GM19324 (cell line): ENCODE data around the gene WNT9B.

ENCODE experiments used
- ATAC-seq: cut with Tn5 transposase; IDR thresholded peaks from one replicate; pipeline ENCODE4 v1.9.1; 2021; ENCODE audit warnings: mild to moderate bottlenecking, moderate library complexity; ENCODE audit not compliant: unreplicated experiment, low FRiP score

The WNT9B gene

DNA sequence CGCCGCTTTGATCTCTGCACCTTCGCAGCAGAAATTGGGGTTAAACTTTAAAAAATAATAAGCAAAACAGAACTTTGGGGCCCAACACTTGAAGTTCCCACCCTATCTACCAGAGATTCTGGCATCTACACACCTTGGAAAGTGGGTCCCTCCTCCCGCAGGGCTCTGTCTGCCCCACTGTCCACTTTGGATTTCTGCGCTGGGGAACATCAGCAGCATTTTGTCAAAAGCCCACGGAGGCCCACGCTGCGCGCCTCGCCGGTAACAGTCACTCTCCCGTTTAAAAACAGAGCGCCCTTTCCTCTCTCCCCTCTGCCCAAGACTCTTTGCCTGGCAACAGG lies 725 bp upstream of the WNT9B start:
- ATAC-seq, result no peak

- no peak for ATAC-seq
Observed at GRCh38 chr17:46853896-46854444, 2.6 kb downstream of the WNT9B start.

- ATAC-seq, result no peak
Observed at GRCh38 chr17:46854515-46854914, 3.1 kb downstream of the WNT9B start.

DNA sequence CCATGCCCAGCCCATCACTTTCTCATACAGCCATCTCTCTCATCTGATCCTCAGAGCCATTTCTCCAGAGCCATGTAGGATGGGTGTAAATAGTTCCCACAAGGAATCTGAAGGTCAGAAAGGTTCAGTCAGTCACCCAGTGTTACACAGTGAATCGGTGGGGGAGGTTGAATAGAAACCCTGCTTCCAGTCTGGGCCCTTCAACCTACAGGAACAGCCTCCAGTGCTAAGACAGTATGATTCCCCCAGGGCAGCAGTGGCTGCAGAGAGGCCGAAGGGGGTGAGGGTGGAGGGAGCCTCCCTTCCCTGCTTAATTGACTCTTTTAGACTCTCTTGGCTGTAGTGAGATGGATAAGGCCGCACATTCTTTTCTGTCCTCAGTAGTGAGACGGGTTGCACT lies 3.6 kb downstream of the WNT9B start:
- no peak for ATAC-seq

DNA sequence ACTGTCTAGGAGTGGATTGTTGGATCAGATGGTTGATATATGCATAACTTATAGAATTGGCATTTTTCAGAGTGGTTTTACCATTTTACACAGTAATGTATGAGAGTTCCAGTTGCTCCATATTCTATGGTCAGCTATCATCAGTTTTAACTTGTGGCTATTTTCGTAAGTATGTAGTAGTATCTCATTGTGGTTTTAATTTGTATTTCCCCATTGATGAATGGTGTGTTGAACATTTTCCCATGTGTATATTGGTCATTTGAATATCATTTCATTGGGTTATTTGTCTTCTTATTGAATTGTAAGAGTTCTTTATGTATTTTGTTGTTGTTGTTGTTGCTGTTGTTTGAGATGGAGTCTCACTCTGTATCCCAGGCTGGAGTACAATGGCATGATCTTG lies 6.2 kb downstream of the WNT9B start:
- ATAC-seq, result no peak

- ATAC-seq, result no peak
Observed at GRCh38 chr17:46859996-46860395, 8.6 kb downstream of the WNT9B start.

GRCh38 chr17:46862949-46863348 lies 11.6 kb downstream of the WNT9B start:
- ATAC-seq, result no peak

GRCh38 chr17:46863383-46864121 lies 12.2 kb downstream of the WNT9B start:
- no peak for ATAC-seq

DNA sequence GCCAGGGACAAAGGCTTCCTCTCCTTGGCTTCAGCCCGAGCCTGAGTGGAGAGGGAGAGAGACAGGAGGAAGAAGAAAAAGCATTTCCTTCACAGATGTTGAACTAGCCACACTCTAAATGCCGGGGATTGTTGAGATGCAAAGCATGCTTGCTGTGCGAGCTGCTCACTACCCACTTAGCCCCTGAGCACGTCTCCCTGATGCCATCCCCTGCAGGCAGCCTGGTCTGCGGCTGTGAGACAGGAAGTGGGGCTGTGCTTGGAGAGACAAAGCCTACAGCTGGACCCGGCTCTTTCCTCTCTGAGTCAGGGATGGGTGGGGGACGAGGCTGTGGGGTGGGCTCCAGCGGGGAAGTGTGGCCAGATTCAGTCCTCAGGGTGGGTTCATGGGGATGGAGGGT lies 13.7 kb downstream of the WNT9B start:
- no peak for ATAC-seq

- ATAC-seq, result no peak
Observed at GRCh38 chr17:46866325-46866724, 14.9 kb downstream of the WNT9B start.

GRCh38 chr17:46866747-46867146 lies 15.4 kb downstream of the WNT9B start:
- no peak for ATAC-seq

- ATAC-seq, result no peak
Observed at GRCh38 chr17:46868689-46869187, 17.4 kb downstream of the WNT9B start.

- ATAC-seq, result no peak
Observed at GRCh38 chr17:46869296-46869695, 17.9 kb downstream of the WNT9B start.

DNA sequence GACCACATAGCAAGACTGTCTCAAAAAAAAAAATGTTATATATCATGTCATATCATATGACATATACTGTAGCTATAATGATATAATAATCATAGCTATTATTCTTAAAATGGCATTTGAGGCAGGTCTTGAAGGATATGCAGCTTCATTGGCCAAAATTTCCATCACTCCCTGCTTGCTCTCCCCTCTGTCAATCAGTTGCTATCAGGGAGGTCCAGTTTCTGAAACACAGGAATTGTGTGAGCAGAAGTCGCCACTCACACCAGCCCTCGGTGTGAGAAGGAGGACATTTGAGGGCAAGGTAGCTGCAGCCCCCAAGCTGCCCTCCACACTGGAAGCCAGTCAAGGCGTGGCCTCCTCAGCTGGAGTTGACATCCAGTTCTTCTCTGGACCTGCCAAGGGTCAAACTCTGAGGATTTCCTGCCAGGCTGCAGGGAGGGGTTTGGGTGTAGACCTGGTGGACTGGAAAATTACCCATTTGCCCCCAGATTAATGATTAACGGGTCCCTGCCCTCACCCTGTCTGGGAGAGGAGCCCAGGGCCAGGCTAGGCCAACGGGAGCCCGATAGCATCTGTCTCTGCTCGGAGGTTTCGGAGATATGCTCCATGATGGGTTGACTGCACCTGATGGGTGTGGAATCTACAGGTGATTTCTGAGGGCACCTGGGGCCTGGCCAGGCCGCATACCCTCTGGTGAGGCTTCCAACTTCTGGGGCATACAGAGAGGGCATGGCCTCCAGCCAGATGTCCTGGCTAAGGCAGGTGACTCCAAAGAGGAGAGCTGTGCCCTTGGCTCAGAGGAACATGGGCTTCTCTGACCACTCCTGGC lies 18.8 kb downstream of the WNT9B start:
- ATAC-seq, result no peak

GRCh38 chr17:46872421-46872820 lies 21.0 kb downstream of the WNT9B start:
- ATAC-seq, result no peak

DNA sequence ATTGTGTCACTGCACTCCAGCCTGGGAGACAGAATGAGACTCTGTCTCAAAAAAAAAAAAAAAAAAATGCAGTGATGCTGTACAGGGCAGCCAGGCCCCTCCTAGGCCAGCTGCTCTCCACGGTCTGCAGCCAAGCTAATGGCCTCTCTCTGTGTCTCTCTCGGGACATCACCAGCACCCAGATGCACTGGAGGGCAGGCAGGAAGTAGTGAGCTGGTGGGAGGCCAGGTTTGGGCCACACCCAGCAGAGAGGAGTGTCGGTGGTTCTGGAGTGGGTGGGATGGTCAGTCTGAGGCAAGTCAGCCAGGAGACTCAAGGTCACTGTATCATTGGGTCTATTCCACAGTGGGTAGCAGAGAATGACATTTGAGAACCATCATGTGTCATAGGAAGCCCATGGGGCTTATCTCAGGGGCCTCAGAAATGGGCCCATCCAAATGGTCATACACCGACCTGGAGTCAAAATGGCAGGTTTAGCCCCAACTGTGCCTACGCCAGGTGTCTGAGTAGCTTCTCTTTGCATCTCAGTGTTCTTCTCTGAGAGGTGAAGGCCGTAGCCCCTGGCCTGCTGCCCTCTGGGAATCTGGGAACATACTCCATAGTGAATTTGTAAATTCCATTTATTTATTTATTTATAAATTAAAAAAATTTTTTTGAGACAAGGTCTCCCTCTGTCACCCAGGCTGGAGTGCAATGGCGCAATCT lies 22.7 kb downstream of the WNT9B start:
- ATAC-seq, result no peak

DNA sequence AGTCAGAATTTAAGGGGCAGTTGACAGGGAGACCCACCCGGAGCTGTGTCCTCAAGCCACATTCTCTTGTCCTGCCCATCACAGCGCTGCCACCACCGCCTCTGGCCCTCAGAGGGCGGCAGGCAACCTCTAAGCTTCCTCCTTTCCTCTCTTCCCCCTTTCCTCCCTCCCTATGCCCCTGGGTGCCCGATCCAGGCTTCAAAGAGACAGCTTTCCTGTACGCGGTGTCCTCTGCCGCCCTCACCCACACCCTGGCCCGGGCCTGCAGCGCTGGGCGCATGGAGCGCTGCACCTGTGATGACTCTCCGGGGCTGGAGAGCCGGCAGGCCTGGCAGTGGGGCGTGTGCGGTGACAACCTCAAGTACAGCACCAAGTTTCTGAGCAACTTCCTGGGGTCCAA lies 23.5 kb downstream of the WNT9B start:
- ATAC-seq, result no peak

GRCh38 chr17:46875849-46876352 lies 24.5 kb downstream of the WNT9B start:
- no peak for ATAC-seq

DNA sequence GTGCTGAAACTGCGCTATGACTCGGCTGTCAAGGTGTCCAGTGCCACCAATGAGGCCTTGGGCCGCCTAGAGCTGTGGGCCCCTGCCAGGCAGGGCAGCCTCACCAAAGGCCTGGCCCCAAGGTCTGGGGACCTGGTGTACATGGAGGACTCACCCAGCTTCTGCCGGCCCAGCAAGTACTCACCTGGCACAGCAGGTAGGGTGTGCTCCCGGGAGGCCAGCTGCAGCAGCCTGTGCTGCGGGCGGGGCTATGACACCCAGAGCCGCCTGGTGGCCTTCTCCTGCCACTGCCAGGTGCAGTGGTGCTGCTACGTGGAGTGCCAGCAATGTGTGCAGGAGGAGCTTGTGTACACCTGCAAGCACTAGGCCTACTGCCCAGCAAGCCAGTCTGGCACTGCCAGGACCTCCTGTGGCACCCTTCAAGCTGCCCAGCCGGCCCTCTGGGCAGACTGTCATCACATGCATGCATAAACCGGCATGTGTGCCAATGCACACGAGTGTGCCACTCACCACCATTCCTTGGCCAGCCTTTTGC lies 25.0 kb downstream of the WNT9B start:
- no peak for ATAC-seq

- no peak for ATAC-seq
Observed at GRCh38 chr17:46876926-46877325, 25.5 kb downstream of the WNT9B start.

DNA sequence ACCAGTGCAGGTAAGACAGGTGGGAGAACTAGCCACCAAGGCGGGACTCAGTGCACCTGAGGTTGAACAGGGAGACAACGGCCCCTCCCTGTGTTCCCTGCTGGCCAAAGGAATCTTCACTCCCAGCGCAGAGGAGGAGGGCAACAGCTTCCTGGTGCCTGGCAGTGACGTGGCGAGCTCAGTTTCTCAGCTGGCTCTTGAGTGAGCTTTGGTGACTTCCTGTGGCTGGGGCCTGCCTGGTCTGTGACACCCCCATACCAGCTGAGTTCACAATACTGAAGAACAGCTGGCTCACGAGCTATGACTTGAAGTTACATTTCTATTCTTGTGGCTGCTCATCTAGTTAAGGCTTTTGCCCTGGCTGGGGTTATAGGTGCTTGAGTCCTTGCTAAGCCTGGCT lies 26.1 kb downstream of the WNT9B start:
- no peak for ATAC-seq
